COLO668 (cell line): ENCODE data around the gene MET.

ENCODE experiments used
- DNase-seq: peaks from one replicate; lab custom pipeline; 2025; ENCODE audit not compliant: unreplicated experiment; lab: John Stamatoyannopoulos, UW

The MET gene

GRCh38 chr7:116663744-116664143 is 8.3 kb upstream of the MET start:
- no peak for DNase-seq

DNA sequence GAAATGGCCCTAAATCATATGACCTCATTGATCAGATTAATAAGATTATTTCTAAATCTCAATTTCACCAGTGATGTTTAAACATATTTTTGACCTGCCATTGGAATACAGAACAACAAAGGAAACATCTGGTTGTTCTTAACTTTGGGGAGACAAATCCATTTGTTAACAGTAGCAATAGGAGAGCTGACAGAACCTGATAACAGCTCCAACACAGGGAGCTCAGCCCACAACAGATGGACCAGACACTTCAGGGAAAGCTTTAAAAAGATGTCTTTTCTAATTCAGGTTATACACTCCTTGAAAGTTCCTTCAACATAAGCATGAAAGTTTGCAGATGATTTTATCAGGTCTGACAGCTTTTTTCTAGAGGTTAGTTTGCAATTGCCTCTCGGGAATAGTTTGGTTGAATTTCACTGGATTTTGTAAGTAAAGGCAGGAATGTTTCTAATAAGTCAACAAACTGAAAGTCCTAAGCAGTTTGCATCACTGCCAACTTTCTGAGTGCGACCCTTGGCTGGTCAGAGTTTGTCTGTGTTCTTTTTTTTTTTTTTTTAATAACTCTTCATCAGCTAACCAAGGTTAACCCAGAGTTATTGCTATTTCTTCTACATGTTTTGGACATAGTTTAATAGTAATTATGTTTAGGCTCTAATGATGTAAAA is 6.5 kb upstream of the MET start:
- no peak for DNase-seq

- no peak for DNase-seq
These were observed 2.2 kb upstream of the MET start for GRCh38 chr7:116669769-116670168.

- no peak for DNase-seq
These were observed 1.5 kb upstream of the MET start for GRCh38 chr7:116670409-116671015.

- DNase-seq, result no peak
These were observed 885 bp upstream of the MET start for GRCh38 chr7:116671111-116671510.

- peak; percentile 46 for DNase-seq
These were observed 830 bp downstream of the MET start for GRCh38 chr7:116672596-116673456.

- DNase-seq, result no peak
These were observed 1.5 kb downstream of the MET start for GRCh38 chr7:116673457-116673865.

GRCh38 chr7:116674508-116675173 is 2.6 kb downstream of the MET start:
- DNase-seq, result peak; percentile 12

GRCh38 chr7:116675812-116676355 is 3.9 kb downstream of the MET start:
- DNase-seq, result no peak

- DNase-seq, result no peak
These were observed 6.8 kb downstream of the MET start for GRCh38 chr7:116678780-116679179.

GRCh38 chr7:116679500-116679899 is 7.5 kb downstream of the MET start:
- no peak for DNase-seq

DNA sequence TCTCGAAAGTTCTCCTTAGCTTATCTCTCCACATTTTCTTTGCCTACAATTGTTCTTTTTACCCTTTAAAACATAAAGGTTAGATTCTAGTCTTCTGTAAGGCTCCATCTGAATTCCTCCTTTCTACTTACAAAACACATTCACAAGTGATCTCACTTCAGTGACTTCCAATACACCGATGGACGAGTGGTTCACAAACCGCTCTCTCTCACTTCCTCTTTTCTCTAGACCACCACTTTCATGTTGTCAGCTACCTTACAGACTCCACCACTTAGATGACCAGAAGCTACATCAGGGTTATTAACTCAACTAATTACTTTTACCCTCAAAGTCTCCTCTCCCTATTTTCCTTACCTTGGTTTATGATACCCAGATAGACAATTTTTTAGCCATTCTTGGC is 11.8 kb downstream of the MET start:
- DNase-seq, result no peak

GRCh38 chr7:116686033-116686432 is 14.0 kb downstream of the MET start:
- no peak for DNase-seq

GRCh38 chr7:116686812-116687419 is 14.9 kb downstream of the MET start:
- DNase-seq, result no peak

- DNase-seq, result no peak
These were observed 15.8 kb downstream of the MET start for GRCh38 chr7:116687801-116688201.

DNA sequence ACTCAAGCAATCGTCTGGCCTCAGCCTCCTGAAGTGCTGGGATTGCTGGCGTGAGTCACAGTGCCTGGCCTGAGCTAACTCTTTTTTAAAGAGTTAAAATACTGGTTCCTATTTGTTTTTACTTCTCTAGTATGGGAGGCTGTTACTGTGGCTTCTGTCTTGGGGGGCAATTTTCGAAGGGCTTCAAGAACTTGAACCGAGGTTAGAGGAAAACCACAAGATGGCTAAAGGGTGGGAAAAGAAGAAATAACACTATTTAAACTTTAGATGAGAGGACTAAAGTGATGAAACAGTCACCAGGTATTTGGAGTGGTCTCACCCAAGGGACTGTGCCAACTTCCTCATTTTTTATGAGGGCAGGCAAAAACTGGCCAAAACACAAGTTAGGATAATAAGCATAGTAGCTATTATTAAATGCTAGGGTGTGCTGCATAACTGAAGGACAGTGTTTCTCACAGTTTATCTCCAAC is 17.8 kb downstream of the MET start:
- no peak for DNase-seq

GRCh38 chr7:116691664-116692063 is 19.7 kb downstream of the MET start:
- no peak for DNase-seq

- no peak for DNase-seq
These were observed 20.7 kb downstream of the MET start for GRCh38 chr7:116692401-116693308.

DNA sequence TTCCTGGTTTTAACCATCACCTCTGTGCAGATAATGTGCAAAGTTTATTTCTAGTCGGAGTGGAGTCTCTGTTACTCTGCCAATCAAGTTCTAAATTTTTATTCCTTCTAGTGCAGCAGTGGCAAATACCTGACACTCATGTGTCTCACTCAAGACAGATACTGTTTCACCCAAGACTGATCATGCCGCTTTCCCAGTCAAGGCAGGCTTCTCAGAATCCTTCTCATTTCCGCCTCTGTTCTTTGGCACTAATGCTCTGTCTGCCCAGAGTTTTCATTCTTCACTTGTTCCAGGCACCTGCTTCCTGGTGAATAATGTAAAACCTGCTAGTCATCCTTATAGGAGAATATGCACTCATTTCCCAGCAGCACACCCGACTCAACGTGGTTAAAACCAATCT is 24.7 kb downstream of the MET start:
- no peak for DNase-seq

DNA sequence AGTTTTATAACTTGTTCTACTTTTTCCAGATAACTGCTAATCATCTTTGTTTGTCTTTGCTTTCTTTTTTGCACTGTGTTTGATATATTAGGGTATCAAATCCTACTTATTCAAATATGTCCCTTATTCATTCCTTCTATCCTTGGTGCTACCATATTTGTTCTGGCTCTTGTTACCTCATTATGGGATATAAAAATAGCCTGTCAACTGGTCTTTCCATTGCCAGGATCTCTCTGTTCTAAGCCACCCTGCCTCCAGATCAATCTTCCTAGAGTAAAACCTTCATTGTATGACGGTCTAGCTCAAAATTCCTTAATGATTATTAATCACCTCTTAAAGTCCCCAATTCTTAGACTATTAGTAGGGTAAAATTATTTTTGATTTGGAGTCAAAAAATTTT is 25.2 kb downstream of the MET start:
- DNase-seq, result no peak
